Fibroblast of upper back skin (primary cell): Measurements from ENCODE around the gene APP.
A peak's percentile ranks its signal among the peaks of the same experiment; 100 is the strongest.

ENCODE experiments used
- DNase-seq: peaks from one replicate; pipeline ENCODE4 v3.0.0-alpha.2; 2013

APP gene

DNA sequence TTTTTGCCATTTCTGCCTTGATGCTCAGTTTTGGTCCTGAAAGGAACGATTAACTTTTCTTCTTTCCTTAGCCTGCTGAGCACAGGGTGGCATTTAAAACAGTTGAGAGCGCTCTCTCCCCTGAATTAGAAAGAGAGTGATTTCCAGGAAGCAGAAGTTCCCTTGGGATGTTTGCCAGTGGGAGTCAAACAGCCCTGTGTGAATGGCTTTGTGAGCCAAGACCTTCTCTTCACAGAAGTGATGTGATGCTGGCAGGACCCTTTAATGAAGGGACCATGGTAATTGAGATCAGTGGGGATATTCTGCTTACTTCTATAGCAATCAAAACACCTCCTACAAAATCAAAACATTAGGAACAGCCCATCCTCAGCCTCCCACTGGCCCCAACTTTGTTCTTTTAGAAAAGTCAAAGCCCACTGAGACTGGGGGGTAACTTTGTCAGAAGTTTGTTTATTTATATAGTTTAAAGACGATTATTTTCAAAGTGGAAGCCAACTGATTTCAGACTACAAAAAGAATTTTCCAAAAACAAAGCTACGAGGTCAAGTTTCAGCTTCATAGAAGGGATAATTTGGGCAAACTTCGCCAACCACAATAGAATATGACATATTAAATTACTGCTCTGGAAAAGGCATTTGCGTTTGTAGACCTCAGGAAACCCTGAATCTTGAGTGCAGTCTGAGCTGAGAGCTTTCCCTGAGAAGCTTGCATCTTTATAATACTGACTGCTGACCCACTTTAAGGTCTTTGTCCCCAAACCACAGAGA, 313.1 kb downstream of the APP start:
- DNase-seq = no peak

DNA sequence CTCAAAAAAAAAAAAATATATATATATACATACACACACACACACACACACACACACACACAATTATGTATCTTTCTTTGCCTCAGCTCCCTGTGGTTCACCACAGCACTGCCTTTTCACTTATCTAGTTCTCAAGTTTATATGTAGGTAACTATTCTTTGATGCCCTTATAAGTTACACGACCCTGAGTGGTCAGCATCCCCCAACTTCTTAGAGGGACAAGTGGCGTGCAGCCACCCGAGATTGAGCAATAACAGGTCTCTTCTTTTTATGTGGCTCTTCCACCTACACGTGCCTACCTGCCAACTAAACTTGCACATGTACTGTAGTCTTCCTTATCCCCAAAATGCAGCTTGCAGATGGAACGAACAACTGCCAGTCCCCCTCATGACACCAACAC, 315.0 kb downstream of the APP start:
- no peak for DNase-seq

DNA sequence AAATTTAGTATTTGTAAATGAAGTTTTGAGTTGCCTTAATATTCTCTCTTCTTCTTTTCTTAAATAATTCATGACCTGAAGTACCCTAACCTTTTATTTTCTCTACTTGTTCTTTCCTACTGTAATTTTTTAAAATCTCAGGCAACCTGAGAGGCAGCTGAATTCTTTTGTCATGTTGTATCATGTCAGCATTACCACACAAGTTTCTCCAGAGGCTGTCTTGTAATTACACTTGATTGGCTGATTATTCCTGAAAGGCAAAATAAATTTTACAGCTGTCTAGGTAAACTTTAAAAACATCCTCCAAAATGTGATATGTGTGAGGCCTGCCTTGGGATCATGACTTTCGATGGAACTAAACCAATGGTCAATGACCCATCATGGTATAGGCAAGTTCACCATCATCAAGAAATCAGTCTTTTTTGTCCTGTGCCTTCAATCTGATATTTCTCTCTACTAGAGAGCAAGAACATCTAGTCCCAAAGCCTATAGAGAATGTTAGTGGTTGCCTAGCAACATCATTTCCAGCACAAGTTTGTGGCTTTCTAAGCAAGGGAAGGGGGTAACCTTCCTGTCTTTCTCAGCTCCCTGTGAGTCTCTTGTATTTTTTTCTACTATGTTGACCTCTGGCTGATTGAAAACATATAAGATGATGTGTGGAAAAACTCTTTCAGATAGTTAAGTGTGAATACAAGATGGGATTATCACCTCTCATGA, 320.3 kb downstream of the APP start:
- no peak for DNase-seq

DNA sequence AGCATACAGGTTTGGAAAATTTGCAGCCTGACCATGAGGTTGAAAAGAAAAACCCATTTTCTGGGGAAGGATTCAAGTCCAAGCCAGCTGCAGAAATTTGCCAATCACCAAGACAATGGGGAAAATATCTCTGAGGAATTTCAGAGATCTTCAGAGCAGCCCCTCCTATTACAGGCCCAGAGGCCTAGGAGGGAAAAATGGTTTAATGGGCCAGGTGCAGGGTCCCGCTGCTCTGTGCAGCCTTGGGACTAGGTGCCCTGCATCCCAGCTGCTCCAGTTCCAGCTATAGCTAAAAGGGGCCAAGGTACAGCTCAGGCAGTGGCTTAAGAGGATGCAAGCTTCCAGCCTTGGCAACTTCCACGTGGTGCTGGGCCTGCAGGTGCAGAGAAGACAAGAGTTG, 322.3 kb downstream of the APP start:
- DNase-seq = no peak

DNA sequence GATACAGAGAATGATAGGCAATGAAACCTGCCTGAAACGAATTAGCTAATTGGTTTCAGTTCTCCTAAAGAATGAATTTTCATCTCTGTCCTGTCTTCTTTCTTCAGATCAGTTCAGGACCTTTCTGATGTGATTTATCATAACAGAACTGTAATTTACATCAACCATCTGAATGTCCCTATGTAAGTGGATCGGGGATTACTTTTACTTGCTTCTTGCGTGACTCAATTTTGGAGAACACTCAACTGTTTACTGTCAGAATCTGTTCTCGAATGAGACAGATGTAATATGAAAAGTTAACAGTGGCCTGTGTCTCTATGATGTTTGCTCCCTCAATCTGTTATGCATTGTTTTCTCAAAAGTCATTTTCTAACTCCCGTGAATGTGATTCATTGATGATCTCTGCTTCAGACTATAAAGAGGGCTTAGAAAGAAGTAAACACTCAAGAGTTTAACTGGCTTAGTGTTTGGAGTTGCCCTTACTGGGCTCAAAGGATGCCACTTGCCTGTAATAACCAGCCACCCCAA, 324.8 kb downstream of the APP start:
- DNase-seq = no peak

DNA sequence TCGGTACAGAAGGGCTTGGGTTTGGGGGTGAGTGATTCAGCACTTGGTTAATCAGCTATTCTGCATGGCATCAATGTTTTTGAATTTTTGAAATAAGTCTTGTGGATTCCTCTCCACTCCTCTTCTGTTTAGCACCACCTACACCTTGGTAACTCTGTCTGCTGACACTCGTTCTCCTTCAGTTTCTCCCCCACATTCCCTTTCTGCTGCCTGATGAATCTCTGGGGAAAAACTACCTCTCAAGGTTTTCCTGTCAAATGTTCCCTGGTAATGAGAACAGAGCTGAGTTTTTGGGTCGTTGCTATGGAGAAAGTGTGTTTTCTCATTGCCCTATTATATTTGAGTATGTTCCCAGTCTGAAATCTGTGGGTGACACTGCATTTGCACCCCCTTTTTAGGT, 327.6 kb downstream of the APP start:
- no peak for DNase-seq

DNA sequence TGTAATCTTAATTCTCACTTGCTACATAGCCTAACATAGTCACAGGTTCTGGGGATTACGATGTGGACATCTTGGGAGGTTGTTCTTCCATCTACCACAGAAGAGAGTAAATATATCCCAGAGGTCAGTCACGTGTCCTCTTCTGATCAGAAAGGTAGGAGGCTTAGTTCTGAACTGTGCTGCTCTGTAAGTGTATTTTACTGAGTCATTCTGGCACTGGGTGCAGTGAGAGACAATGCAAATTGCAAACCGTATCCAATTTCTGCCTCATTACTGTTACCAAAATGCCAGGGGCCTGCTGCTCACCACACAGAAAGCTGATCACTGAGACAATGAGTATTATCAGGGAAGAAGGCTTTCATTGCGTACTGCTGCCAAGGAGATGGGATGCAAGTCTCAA, 331.8 kb downstream of the APP start:
- DNase-seq = no peak

DNA sequence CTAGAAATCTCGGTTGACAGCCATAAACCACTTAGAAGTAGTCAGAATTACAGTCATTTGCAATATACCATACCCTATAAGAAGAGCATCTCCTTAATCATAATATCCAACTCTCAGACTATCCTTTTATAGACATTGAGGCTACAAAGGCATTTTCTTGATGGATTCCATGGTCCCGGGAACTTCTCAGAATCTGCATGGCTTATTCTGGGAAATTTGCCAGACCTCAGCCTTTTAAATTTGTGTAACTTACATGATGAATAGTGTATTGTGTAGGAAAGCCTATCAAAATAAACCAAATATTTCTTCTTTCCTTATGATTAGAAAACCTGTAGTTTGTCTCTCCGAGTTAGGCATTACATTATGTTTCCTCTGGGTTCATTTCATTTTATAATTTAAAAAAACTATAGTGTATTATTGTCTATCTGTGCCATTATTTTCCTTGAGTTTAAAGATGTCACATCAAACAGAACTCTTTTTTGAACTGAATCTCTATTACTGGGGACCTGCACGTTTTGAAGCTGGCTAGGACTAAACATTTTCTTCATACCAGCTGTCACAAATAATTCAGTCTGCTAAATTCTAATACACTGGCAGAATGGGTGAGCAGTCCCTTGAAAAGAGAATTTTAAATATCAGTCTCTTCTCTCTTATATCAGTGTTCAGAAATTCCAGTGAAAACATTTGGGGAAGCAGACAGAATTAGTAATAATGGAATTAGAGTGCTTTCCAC, 332.9 kb downstream of the APP start:
- DNase-seq = peak; percentile 98

DNA sequence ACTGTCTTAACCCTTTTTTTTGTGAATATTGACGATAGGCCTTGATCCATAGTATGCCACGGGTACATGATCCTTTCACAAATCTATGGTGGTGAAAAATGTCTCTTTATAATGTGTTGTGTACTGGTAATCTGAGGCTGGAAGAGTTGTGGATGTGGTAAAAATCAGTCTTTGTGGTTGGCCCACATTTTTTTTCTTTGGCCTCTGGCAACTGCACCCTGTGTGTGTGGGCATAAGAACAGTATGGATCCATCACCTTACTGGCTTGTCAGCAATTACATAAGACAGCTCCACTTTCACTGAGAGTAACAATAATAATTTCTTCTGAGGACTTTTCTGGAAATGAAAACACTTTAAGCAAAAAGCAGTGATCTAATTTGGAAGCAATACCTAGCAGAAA, 334.2 kb downstream of the APP start:
- peak; percentile 59 for DNase-seq

DNA sequence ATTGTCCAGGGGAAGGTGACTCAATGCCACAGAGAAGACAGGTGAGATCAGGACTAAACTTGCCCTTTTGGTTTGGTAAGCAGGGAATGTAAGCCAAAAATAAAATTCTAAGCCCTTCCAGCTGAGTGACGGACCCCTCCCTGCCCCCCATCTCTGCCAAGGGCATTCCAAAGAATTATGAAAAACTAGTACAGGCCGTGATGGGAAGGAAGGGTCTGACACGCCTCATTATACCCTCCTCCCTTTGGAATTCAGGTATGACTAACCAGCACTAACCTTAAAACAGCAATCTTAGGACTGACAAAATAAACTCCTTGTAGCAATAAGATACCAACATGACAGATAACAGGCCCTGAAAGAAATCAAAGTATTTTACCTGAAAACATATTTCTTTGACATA, 336.2 kb downstream of the APP start:
- DNase-seq = no peak

DNA sequence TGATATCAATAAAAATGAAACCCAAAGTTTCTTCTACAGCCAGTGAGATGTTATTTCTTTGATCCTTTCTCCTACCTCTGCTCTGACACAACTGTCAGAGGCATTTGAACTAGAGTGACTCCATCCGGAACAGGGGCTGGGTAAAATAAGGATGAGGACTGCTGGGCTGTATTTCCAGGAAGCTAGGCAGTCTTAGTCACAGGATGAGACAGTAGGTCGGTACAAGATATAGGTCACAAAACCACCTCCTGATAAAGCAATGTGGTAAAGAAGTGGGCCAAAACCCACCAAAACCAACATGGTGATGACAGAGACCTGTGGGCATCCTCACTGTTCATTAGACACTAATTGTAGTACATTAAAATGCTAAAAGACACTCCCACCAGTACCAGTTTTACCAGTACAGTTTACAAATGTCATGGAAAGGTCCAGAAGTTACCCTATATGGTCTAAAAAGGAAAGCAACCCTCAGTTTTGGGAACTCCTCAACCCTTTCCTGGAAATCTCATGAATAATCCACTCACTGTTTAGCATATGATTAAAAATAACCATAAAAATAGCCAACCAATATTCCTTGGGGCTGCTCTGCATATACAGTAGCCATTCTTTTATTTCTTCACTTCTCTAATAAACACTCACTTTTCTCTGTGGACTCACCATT, 339.1 kb downstream of the APP start:
- DNase-seq = peak; percentile 19
